ENCODE results near the gene KYAT1.

The KYAT1 gene

DNA sequence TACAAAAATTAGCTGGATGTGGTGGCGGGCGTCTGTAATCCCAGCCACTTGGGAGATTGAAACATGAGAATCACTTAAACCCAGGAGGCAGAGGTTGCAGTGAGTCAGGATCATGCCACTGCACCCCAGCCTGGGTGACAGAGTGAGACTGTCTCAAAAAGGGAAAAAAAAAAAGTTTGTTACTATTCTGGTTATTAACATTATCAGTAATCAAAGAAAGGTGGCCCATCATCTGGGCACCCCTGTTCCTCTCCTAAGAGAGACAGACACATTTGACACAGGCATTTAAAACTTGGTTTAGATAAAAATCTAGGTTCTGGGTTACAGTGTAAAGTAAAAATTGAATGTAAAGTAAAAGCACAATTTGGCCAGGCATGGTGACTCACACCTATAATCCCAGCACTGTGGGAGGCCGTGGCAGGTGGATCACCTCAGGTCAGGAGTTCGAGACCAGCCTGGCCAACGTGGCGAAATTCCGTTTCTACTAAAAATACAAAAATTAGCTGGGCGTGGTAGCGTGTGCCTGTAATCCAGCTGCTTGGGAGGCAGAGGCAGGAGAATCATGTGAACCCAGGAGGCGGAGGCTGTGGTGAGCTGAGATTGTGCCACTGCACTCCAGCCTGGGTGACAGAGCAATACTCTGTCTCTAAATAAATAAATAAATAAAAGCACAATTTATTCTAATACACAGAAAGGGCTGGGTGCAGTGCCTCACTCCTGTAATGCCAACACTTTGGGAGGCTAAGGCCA lies 22.3 kb upstream of the KYAT1 start:
- H3K4me3 ChIP-seq (ENCODE audit: low read depth, low read length), result no peak overlapping the region
- TF ChIP-seq, protein P1, sequence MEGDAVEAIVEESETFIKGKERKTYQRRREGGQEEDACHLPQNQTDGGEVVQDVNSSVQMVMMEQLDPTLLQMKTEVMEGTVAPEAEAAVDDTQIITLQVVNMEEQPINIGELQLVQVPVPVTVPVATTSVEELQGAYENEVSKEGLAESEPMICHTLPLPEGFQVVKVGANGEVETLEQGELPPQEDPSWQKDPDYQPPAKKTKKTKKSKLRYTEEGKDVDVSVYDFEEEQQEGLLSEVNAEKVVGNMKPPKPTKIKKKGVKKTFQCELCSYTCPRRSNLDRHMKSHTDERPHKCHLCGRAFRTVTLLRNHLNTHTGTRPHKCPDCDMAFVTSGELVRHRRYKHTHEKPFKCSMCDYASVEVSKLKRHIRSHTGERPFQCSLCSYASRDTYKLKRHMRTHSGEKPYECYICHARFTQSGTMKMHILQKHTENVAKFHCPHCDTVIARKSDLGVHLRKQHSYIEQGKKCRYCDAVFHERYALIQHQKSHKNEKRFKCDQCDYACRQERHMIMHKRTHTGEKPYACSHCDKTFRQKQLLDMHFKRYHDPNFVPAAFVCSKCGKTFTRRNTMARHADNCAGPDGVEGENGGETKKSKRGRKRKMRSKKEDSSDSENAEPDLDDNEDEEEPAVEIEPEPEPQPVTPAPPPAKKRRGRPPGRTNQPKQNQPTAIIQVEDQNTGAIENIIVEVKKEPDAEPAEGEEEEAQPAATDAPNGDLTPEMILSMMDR (IDR thresholded peaks at IDR 0.05; ENCODE audit: low read depth, low read length), result no peak
- H3K9me3 ChIP-seq, result no peaks in the 10 kb centered on the region
- no peak for DNase-seq
- H3K27me3 ChIP-seq, result no peaks in the 10 kb centered on the region
- H3K4me1 ChIP-seq, result no peaks in the 10 kb centered on the region
- H3K36me3 ChIP-seq, result peaks cover 20% of the 10 kb centered on the region

DNA sequence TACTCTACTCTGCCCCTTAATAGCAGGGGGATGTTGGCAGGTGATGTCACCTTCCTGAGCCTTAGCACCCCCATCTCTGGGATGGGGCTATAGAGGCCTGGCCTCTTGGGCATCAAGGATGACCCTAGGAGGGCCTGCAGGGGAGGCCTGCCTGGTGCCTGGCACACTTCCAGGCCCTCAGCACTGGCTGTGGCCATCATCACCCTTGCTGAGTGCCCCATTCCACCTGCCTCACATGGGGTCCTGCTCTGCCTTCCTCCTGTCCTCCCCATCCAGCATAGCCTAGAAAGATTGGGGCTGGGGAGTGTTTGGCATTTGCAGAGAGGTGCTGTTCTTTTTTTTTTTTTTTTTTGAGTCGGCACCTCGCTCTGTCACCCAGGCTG lies 21.3 kb upstream of the KYAT1 start:
- H3K36me3 ChIP-seq, result peaks cover 11% of the 10 kb centered on the region
- H3K4me3 ChIP-seq (ENCODE audit: low read depth, low read length), result no peak overlapping the region
- no peaks in the 10 kb centered on the region for H3K27me3 ChIP-seq
- TF ChIP-seq, protein P1 (IDR thresholded peaks at IDR 0.05; ENCODE audit: low read depth, low read length), result no peak
- no peaks in the 10 kb centered on the region for H3K9me3 ChIP-seq
- no peak for DNase-seq
- H3K4me1 ChIP-seq, result no peaks in the 10 kb centered on the region

DNA sequence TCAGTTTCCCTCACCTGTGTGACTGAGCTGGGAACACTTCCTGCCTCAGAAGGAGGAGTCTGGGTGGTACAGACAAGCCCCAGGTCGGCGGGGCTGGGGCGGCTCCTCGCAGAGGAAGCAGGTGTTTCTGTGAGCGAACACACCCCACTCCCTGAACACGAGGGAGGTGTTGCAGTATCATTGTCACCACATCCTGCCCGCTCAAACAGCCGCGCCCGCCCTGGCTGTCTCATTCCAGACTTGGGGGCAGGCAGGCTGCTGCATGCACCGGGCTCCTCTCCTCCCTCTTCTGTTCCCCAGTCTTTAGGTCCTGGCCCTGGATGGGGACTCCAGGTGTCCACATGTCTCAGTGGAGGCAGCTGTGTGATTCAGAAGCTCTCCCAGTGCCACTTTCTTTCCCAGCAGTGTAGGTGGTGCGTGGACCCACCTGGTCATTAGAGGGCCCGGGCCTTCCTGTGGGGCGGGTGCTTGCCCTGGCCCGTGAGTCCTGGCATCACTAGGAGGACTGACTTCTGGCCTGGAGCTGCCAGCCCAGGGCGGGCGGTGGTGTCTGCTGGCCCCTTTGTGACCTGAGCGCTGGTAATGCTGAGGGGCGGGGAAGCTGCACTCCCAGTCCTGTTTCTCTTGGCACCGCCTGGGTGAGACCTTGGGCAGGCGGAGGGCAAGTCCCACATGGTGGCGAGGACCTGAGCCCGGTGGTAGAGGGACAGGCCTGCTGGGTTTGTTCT lies 20.8 kb upstream of the KYAT1 start:
- no peaks in the 10 kb centered on the region for H3K4me1 ChIP-seq
- no peaks in the 10 kb centered on the region for H3K27me3 ChIP-seq
- DNase-seq, result no peak
- H3K9me3 ChIP-seq, result no peaks in the 10 kb centered on the region
- H3K4me3 ChIP-seq (ENCODE audit: low read depth, low read length), result no peak overlapping the region
- TF ChIP-seq, protein P1 (IDR thresholded peaks at IDR 0.05; ENCODE audit: low read depth, low read length), result no peak
- peaks cover 5% of the 10 kb centered on the region for H3K36me3 ChIP-seq

DNA sequence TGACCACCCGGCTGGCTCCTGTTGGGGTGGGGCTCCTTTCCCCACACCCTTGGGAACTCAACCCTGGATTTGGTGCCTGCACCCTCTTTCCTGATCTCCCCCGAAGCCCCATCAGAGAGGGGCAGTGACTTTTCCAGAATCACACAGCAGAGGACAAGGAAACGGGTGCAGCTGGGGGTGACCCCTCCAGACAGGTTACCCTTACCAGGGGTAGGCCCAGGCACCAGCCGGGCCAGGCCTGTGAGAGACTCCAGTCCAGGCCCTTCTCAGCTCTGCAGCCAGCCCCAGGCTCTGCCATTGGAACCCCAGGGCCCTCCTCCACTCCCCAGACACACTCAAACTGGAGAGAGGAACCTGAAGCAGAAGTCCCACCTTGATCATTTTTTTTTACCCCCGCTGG lies 20.1 kb upstream of the KYAT1 start:
- Histone ChIP-seq H3K4me1 (no peaks in the 10 kb centered on the region), H3K4me3 (ENCODE audit: low read depth, low read length) (no peak overlapping the region), H3K9me3 (no peaks in the 10 kb centered on the region), H3K27me3 (no peaks in the 10 kb centered on the region), H3K36me3 (no peaks in the 10 kb centered on the region; the same call in none of the 2 replicates)
- no peak for DNase-seq
- TF ChIP-seq, protein P1 (IDR thresholded peaks at IDR 0.05; ENCODE audit: low read depth, low read length), result no peak

DNA sequence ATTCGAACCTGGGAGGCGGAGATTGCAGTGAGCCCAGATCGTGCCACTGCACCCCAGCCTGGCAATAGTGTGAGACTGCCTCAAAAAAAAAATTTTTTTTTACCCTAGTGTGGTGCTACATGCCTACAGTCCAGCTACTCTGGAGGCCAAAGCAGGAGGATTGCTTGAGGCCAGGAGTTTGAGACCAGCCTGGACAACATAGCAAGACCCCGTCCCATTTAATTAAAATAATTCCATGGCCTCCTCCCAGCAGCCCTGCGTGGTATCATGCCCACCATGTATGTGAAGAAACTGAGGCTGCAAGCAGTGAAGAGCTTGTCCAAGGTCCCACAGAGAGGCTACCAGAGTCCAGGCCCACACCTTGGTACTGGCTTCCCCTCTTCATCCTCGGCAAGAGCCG lies 19.6 kb upstream of the KYAT1 start:
- no peaks in the 10 kb centered on the region for H3K4me1 ChIP-seq
- H3K27me3 ChIP-seq, result no peaks in the 10 kb centered on the region
- DNase-seq, result no peak
- no peaks in the 10 kb centered on the region for H3K9me3 ChIP-seq
- TF ChIP-seq, protein P1 (IDR thresholded peaks at IDR 0.05; ENCODE audit: low read depth, low read length), result no peak
- no peaks in the 10 kb centered on the region; the same call in none of the 2 replicates for H3K36me3 ChIP-seq
- no peak overlapping the region for H3K4me3 ChIP-seq (ENCODE audit: low read depth, low read length)

All from BE2C (cell line).